DMS 273 treated with DMSO at 0.1 percent for 48 hours (cell line): Measurements from ENCODE around the gene MINDY4.

Experiments
- DNase-seq: peaks from one replicate; lab custom pipeline; 2025; lab: John Stamatoyannopoulos, UW

MINDY4 gene

DNA sequence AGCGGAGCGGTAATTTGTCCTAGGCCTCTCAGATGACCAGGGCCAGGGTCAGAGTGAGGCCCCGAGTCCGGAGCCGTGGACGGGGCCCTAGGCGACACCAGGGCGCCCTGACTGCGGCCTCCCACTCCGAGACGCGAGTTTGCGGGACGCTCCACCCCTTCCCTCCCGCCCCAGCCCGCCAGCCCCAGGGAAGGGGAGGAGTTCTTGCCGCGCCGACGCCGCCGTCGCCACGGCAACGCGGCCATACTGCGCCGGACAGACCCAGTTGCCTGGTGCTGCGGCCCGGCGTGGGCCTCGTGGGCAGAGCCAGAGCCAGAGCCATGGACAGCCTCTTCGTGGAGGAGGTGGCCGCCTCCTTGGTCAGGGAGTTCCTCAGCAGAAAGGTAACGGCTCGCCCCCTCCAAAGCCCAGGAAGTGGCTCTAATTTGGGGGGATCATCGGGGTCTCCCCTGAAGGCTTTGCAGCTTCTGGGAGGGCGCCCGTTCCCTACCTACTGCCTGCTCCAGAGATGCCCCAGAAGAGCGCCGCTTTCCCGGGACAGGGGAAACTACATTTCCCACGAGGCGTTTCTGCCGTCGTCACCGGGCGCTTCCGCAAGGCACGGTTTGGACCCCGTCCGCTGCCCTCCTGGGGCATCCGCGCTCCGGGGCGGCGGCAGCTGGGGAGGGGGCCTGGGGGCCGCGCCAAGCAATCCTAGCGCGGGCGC, at the start of gene MINDY4:
Gene MINDY4 (plus strand): TSS at position 244 of the 706 bp plus-strand sequence. CDS start 77 bp downstream, at position 321.
- peak; percentile 81 for DNase-seq

GRCh38 chr7:30722187-30722586, 49.0 kb upstream of the MINDY4 start:
- DNase-seq: no peak

- DNase-seq: no peak
Measured at GRCh38 chr7:30722671-30723070, 48.5 kb upstream of the MINDY4 start.

- DNase-seq: no peak
Measured at GRCh38 chr7:30723776-30724175, 47.4 kb upstream of the MINDY4 start.

DNA sequence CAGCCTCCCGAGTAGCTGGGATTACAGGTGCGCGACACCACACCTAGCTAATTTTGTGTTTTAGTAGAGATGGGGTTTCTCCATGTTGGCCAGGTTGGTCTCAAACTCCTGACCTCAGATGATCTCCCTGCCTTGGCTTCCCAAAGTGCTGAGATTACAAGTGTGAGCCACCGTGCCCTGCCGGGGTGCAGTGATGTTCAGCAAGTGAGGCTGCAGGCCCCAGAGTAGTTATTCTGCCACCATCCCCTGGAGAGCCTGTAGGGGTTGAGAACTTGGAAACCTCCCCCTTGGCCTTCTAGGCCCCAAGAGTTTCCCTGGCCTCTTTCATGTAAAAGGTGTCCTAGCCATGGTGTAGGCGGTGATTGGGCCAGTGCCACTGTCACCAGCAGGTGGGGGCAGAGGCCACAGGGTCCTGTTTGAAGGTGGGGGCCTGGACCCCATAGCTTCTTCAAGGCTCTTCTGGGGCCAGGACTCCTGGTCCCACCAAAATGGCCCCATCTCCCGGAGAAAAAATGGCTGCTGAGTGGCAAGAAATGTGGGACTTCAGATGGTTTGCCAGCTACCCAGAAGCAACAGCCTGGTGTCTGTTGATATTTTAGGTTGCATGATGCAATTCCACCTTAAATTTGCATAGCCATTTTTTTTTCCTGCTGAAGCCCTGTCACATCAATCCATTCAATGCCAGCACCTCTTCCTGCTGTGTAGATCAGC, 44.8 kb upstream of the MINDY4 start:
- DNase-seq: no peak

- DNase-seq: no peak
Measured at GRCh38 chr7:30727061-30727945, 43.9 kb upstream of the MINDY4 start.

DNA sequence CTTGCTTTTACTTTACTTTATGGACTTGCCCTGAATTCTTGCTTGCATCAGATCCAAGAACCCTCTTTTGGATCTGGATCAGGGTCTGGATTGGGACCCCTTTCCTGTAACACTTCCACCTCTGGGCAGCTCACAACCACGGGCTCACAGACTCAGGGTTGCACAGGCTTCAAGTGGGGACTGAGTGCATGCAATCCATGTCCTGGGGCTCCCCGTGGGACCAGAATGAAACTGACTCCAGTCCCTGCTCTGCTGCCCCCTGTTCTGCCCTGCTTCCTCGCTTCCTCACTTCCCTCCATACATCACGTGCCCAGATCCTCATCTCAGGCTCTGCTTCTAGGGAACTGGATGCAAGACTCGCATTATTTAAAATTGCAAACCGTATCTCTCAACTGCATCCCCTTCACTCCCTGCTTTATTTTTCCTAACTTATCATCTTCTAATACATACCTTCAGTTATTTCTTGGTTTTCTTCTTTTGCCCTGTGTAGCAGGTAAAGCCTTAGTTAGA, 42.6 kb upstream of the MINDY4 start:
- DNase-seq: no peak

GRCh38 chr7:30729642-30730041, 41.6 kb upstream of the MINDY4 start:
- no peak for DNase-seq

DNA sequence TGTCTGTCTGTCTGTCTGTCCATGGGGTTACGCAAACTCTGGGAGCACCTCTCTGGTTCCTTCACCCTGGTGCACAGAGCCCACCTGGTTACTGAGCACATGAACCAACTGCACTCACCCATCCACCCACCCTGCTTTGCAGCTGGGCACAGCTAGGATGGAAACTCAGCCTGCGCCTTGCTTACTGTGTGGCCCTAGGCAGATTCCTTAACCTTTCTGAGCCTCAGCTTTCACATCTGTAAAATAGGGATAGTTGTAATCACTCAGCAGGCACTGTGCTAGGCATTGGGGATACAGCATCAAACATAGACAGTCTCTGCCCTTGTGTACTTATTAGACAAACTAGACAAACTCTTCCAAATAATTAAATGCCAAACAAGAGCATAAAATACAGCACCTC, 41.1 kb upstream of the MINDY4 start:
- DNase-seq: no peak

DNA sequence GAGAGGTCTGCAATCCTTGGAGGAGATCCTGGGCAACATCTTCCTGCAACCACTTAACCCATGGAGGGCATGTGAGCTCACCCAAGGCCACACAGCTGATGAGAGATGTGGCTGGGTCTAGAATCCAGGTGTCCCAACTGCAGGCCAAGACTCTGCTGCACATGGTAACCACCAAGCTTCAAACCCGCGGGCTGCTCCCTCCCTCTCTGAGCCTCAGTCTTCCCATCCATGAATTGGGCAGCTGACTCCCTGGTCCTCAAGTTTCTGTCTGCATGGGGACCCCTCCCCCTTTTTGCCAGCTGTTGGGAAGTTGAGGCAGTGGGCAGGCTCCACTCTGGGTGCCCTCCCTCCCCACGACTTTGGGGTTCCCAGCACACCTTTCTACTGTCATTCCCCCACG, 40.2 kb upstream of the MINDY4 start:
- no peak for DNase-seq

- peak; percentile 91 for DNase-seq
Measured at GRCh38 chr7:30731581-30731980, 39.6 kb upstream of the MINDY4 start.

DNA sequence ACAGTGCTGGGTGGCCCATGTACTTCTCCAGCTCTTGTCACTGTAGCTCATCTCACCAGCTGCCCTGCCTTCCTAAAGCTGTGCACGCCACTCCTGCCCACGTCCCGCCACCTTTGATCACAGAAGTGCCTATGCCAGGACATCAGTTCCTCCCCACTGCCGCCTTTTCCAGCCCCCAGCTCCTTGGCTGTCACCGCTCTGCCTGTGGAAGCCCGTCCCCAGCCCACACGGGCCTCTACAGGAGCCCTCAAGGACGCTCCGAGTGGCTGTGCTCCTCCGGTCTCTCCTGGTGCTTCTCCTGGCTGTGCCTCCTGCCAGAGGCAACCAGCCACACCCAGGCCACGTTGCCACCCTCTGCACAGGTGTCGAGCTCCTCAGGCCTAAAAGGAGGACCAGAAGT, 38.6 kb upstream of the MINDY4 start:
- no peak for DNase-seq

- DNase-seq: no peak
Measured at GRCh38 chr7:30733216-30733615, 38.0 kb upstream of the MINDY4 start.

DNA sequence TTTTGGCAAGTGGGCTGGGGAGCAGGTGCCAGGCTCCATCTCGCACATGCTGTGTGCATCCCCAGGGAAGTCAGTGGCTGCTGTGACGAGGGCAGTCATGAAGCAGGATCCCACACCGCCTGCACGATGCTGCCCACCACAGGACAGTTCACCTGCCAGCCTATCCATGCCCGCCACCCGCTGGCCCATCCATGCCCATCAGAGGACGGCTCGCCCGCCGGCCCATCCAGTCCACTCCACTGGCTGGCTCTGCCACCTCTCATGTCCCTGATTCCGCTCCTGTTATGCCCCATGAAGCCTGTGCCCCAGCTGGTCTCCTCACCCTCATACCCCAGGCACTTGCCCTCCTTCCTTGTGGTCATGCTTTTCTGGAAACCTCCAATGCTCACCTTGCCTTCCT, 37.5 kb upstream of the MINDY4 start:
- DNase-seq: no peak

DNA sequence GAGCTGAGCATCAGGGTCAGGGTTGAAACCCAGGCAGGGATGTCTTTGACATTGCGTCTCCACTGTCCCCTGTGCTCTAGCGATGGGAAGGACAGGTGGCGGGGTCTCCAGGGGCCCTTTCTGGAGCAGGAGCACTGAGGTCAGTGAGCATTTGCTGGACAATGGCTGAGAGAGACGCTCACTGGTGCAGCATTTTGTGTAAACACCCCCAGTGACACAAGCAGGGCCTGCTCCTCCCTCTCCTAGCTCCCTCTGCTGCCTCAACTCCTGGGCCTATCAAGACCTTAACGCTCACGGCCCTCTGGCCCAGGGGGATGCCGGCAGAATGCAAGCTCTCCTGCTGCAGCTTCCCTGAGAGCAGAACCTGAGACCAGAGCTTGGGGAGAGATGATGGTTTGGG, 36.7 kb upstream of the MINDY4 start:
- DNase-seq: no peak

DNA sequence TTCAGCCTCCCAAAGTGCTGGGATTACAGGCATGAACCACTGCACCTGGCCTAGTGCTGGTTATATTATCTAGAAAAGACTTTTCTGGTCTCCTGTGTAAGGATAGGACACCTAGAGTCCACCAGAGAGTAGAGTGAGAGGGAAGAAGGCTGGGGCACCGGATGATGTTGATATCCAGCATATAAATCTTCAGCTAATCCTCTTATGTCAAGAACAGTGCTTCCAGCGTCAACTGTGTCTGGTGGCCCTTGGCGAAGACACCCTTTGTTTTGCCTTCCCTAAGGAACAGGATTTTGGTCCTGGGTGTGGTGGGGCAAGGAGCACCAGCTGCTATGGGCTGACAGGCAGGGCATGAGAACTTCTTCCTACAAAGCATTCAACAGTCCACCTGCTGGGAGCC, 35.6 kb upstream of the MINDY4 start:
- no peak for DNase-seq

- DNase-seq: no peak
Measured at GRCh38 chr7:30736291-30736690, 34.9 kb upstream of the MINDY4 start.

GRCh38 chr7:30738026-30738915, 32.9 kb upstream of the MINDY4 start:
- DNase-seq: no peak

DNA sequence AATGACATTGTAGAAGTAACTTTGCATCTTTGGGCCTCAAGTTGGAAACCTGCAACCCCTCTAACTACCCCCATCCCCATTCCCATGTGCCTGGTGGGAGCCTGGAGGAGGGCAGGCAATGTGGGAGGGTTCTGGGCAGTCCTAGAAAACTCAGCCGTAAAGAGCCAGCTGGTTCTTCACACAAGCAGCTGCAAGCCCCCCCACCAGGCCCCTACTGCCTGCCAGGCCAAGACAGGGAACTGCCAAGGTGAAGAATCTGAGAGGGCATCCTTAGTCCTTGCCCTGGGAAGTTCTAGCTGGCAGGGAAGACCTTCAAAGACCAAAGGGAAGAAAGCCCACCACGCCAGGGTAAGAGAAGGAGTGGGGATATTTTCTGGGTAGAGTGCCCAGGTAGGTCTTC, 31.5 kb upstream of the MINDY4 start:
- no peak for DNase-seq

DNA sequence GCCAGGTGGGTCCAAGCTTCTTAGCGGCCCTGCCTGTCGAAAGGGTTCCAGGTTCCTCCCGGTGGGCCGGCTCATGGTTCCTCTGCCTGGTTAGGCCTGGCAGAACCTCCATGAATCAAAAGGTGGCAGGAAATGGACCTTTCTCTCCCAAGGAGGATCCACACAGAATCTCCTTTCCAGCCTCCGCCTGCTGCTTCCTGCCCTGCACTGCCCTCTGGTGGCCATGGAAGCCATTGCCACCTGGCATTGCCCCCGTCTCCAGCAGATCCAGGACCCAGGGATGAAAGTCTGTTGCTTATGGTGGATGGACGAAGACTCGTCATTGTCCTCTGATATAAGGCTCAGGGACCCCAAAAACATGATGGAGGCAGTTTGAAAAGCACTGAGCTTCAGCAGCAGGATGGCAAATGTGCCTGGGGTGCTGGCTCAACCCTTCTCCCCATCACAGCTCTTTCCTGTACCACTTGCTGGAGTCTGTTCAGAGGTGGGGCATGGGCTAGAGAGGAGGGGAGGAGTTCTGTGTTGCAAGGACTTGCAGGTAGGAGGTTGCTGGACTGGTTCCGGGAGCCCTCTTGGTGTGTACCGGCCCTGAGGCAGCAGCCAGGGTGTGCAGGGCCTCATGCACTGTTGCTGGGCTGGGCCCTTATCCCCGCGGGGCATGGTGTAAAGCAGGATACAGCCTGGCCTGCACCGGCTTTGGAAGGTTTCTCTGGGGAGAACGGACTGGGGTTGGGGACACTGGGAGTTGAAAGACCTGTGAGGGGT, 30.6 kb upstream of the MINDY4 start:
- peak; percentile 59 for DNase-seq

GRCh38 chr7:30741289-30741688, 29.9 kb upstream of the MINDY4 start:
- DNase-seq: no peak
